Body of pancreas (tissue), 4 donors: ENCODE data around the gene PRR9. TPM values are rescaled to one million over a fixed set of nuclear protein-coding genes. Genes with fewer than 3 reads are reported as not detected.

ENCODE experiments used
- ATAC-seq: fragments of 150-250 bp; one replicate; pipeline ENCODE4 v1.9.1; 2016
- DNase-seq, 4 donors: peaks; one replicate each; pipeline ENCODE4 v3.0.0-alpha.2; 2019
- H3K27ac ChIP-seq, 4 donors: fragments of 200-600 bp; sonication (generic); 1 replicate in 3 of 4; 2 replicates in 1 of 4; pipeline versions ENCODE4 v1.5.1 to v1.6.1; 2016 to 2019; ENCODE audit warnings: mild to moderate bottlenecking in 1 of 4, mixed read lengths in 1 of 4, moderate library complexity in 1 of 4
- H3K27me3 ChIP-seq, 2 donors: fragments of 200-600 bp; sonication (generic); one replicate each; pipeline ENCODE4 v1.6.0; 2016; ENCODE audit warnings: mild to moderate bottlenecking in 1 of 2
- H3K36me3 ChIP-seq, 2 donors: fragments of 200-600 bp; sonication (generic); replicated peaks in 1 of 2; 2 replicates each; pipeline ENCODE4 v1.5.1; 2016; ENCODE audit warnings: low read depth in 2 of 2; ENCODE audit not compliant: insufficient read depth in 1 of 2
- H3K4me1 ChIP-seq: fragments of 200-600 bp; sonication (generic); one replicate; pipeline ENCODE4 v1.6.0; 2016
- H3K4me3 ChIP-seq, 2 donors: fragments of 200-600 bp; sonication (generic); 1 replicate in 1 of 2; 2 replicates in 1 of 2; pipeline ENCODE4 v1.5.1; 2016 to 2019
- H3K9me3 ChIP-seq, 3 donors: fragments of 200-600 bp; sonication (generic); 1 replicate in 2 of 3; 2 replicates in 1 of 3; pipeline ENCODE4 v1.5.1; 2016
- CTCF ChIP-seq, 7 experiments: fragments of 450-650 bp in 4 of 7; fragments of 200-600 bp in 3 of 7; sonication (generic) in 3 of 7; IDR thresholded peaks; one replicate each; pipeline ENCODE4 v1.5.1; 2016 to 2019; ENCODE audit warnings: antibody characterized with exemption in 7 of 7
- POLR2A ChIP-seq, 3 donors: fragments of 450-650 bp; IDR thresholded peaks; one replicate each; pipeline ENCODE4 v1.6.1; 2016; ENCODE audit warnings: antibody characterized with exemption in 3 of 3, mild to moderate bottlenecking in 2 of 3
- WGBS, 2 donors: methylation state at CpG; one replicate each; pipeline ENCODE4 v1.1.5; 2017; 5-methylcytosine and 5-hydroxymethylcytosine counted together
- intact Hi-C: fragments of 100-400 bp; cut with DNase I; formaldehyde crosslinking; loops from one replicate; pipeline ENCODE4 v1.15.1; 2023
- total RNA-seq, 2 donors: library from RNA; depleted of rRNA; stranded (reverse); fragments of >200 nt; gene quantifications; one replicate each; pipeline ENCODE4 v1.1.0, GENCODE V29; 2016

PRR9 gene
- total RNA-seq, 2 donors from 2014 or later, result not detected

DNA sequence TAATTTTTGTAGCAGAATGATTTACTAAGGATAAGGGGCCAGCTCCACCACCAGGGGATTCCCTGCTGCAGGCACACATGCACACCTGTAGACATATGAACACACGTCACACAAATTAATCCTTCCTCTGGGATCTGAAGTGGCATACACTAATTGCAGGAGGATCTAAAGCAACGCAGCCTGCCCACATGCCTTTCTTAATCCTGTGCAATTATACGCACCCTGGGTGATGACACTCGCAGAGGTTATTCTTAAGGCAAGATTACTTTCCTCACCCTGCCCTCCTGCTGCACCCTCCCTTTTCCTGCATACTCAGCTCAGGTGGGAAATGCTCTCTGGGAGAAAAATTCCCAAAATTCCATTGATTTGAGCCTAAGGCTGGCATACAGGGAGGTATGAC is 34.6 kb downstream of the PRR9 start:
- Histone ChIP-seq H3K27ac (no peak overlapping the region), H3K36me3 (no peaks in the 10 kb centered on the region), H3K4me1 (no peaks in the 10 kb centered on the region), H3K4me3 (no peak overlapping the region), H3K9me3 (no peaks in the 10 kb centered on the region), H3K27me3 (no peaks in the 10 kb centered on the region)
- TF ChIP-seq POLR2A (IDR thresholded peaks at IDR 0.05) (no peak), CTCF (IDR thresholded peaks at IDR 0.05) (no peak)
- no peak for DNase-seq
- 66 to 76% methylated on average over 4 of the region's 4 CpGs for WGBS, 2 donors
- no peak for ATAC-seq
- intact Hi-C loops, result no loop called here

DNA sequence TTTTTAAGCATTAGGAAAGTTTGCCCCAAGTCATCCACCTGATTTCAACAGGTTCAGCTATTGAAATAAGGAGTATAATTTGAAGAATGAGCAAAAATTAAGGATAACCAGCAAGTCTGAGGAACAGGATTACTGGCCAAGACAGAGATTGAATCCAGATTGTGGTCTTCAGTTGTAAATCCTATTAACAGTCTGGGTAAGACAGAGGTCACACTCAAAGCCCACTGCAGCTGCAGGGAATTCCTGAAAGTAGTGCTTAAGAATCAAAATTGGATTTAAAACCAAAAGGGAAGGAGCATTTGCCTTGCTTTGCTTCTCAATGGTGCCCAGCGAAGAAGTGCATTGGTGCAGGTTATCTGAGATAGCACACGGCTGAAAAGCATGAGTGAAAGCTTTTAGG is 35.7 kb downstream of the PRR9 start:
- DNase-seq (no peak), ATAC-seq (no peak)
- Histone ChIP-seq H3K27me3 (no peaks in the 10 kb centered on the region), H3K4me3 (no peak overlapping the region), H3K9me3 (no peaks in the 10 kb centered on the region), H3K4me1 (no peaks in the 10 kb centered on the region), H3K36me3 (no peaks in the 10 kb centered on the region), H3K27ac (no peak overlapping the region)
- TF ChIP-seq POLR2A (IDR thresholded peaks at IDR 0.05) (no peak), CTCF (IDR thresholded peaks at IDR 0.05) (no peak)
- intact Hi-C loops, result no loop called here
- 25 to 89% methylated on average over 2 of the region's 2 CpGs for WGBS, 2 donors

GRCh38 chr1:153253693-153254092 is 36.3 kb downstream of the PRR9 start:
- no peaks in the 10 kb centered on the region for H3K36me3 ChIP-seq
- no peak overlapping the region for H3K27ac ChIP-seq
- H3K4me3 ChIP-seq, result no peak overlapping the region
- intact Hi-C loops, result no loop called here
- H3K9me3 ChIP-seq, result no peaks in the 10 kb centered on the region
- 21 to 35% methylated on average over 1 of the region's 1 CpG for WGBS, 2 donors
- DNase-seq (no peak), ATAC-seq (no peak)
- H3K4me1 ChIP-seq, result no peaks in the 10 kb centered on the region
- TF ChIP-seq CTCF (IDR thresholded peaks at IDR 0.05) (no peak), POLR2A (IDR thresholded peaks at IDR 0.05) (no peak)
- H3K27me3 ChIP-seq, result no peaks in the 10 kb centered on the region

- no peak within 1 kb of the TSS for H3K4me3 ChIP-seq
- no peaks in the 10 kb centered on the region for H3K9me3 ChIP-seq
- intact Hi-C loops, result no loop called here
- no peak within 1 kb of the TSS for H3K27ac ChIP-seq
- H3K27me3 ChIP-seq, result peaks cover 5 to 29% of the 10 kb centered on the region in 2 donors
- ATAC-seq (no peak), DNase-seq (no peak)
- H3K36me3 ChIP-seq, result no peaks in the 10 kb centered on the region
- 70 to 100% methylated on average over 1 to 3 of the region's 3 CpGs for WGBS, 2 donors
- TF ChIP-seq CTCF (IDR thresholded peaks at IDR 0.05) (no peak), POLR2A (IDR thresholded peaks at IDR 0.05) (no peak)
- H3K4me1 ChIP-seq, result peaks cover 17% of the 10 kb centered on the region
Measured at GRCh38 chr1:153259387-153259786, 42.0 kb downstream of the PRR9 start, which contains the start of gene LORICRIN. Gene LORICRIN (plus strand): TSS chr1:153259687. CDS start chr1:153260950, 1,263 bp downstream.

DNA sequence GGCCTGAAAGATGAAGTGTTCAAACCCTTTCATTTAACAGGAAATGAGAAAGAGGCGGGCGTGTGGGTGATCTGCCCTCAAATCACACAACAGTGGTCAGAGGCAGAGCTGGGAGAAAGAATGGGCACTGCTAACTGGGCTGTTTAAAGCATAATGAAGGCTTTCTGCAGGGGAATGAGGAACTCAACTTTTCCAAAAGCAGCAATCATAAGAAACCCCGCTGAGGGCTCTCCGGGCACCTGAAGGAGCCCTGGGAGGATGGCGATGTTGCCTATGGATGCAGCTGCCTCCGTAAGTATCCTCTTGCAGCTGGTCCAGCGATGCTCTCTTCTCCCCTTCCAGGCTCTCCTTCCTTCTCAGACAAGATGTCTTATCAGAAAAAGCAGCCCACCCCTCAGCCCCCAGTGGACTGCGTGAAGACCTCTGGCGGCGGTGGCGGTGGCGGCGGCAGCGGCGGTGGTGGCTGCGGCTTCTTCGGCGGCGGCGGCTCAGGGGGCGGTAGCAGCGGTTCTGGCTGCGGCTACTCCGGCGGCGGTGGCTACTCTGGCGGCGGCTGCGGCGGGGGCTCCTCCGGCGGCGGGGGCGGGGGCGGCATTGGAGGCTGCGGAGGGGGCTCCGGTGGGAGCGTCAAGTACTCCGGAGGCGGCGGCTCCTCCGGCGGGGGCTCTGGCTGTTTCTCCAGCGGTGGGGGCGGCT is 43.3 kb downstream of the PRR9 start:
- DNase-seq (no peak), ATAC-seq (no peak)
- TF ChIP-seq POLR2A (IDR thresholded peaks at IDR 0.05), result no peak
- no peak for TF ChIP-seq CTCF (IDR thresholded peaks at IDR 0.05)
- H3K9me3 ChIP-seq, result no peaks in the 10 kb centered on the region
- H3K4me1 ChIP-seq, result peaks cover 17% of the 10 kb centered on the region
- H3K27me3 ChIP-seq, result peaks cover 5 to 32% of the 10 kb centered on the region in 2 donors
- H3K4me3 ChIP-seq, result no peak overlapping the region
- intact Hi-C loops, result no loop called here
- H3K36me3 ChIP-seq, result no peaks in the 10 kb centered on the region
- H3K27ac ChIP-seq, result no peak overlapping the region
- 20 to 47% methylated on average over 14 to 20 of the region's 45 CpGs for WGBS, 2 donors
